Fibroblast of lung (primary cell): ENCODE results near the gene CUL1. TPM values are rescaled to one million over a fixed set of nuclear protein-coding genes. Genes with fewer than 3 reads are reported as not detected.
"Not testable (repeated sequence)": the region's sequence is repeated elsewhere in the genome, so short reads cannot be mapped to it uniquely, and the experiment has no call there.

Source experiments
- DNase-seq, 2 donors: peaks; one replicate each; pipeline versions ENCODE4 v3.0.0 to v3.0.0-alpha.2; 2010; ENCODE audit warnings: low read depth in 2 of 2
- H2AFZ ChIP-seq: 2 replicates; pipeline ENCODE4 v1.5.1; 2012; ENCODE audit warnings: low read length, control low read depth, inconsistent platforms
- H3K27ac ChIP-seq: 2 replicates; pipeline ENCODE4 v1.5.1; 2011; ENCODE audit warnings: low read length, control low read depth; ENCODE audit not compliant: insufficient read depth
- H3K27me3 ChIP-seq: 2 replicates; pipeline ENCODE4 v1.5.1; 2011; ENCODE audit warnings: mild to moderate bottlenecking, low read length; ENCODE audit not compliant: control insufficient read depth, insufficient read depth
- H3K36me3 ChIP-seq: 2 replicates; pipeline ENCODE4 v1.5.1; 2011; ENCODE audit warnings: low read length; ENCODE audit not compliant: control insufficient read depth, insufficient read depth
- H3K4me1 ChIP-seq: 2 replicates; pipeline ENCODE4 v1.5.1; 2011; ENCODE audit warnings: low read length; ENCODE audit not compliant: control insufficient read depth, insufficient read depth; ENCODE audit errors: extremely low read depth
- H3K4me2 ChIP-seq: 2 replicates; pipeline ENCODE4 v1.5.1; 2011; ENCODE audit warnings: low read length, control low read depth; ENCODE audit not compliant: insufficient read depth; ENCODE audit errors: extremely low read depth
- H3K4me3 ChIP-seq, 4 experiments: fragments of 200-600 bp in 1 of 4; sonication (generic) in 1 of 4; replicated peaks in 1 of 4; 2 replicates each; pipeline ENCODE4 v1.5.1; 2011 to 2016; ENCODE audit warnings: low read length in 4 of 4, low read depth in 3 of 4, mild to moderate bottlenecking in 3 of 4, control low read depth in 2 of 4, inconsistent platforms in 1 of 4, mixed read lengths in 1 of 4; ENCODE audit not compliant: insufficient read depth in 1 of 4; ENCODE audit errors: control extremely low read depth in 1 of 4
- H3K79me2 ChIP-seq: 2 replicates; pipeline ENCODE4 v1.5.1; 2012; ENCODE audit warnings: mild to moderate bottlenecking, low read length, inconsistent platforms; ENCODE audit not compliant: control insufficient read depth, insufficient read depth
- H3K9ac ChIP-seq: 2 replicates; pipeline ENCODE4 v1.5.1; 2011; ENCODE audit warnings: mild to moderate bottlenecking, low read length, control low read depth; ENCODE audit not compliant: insufficient read depth
- H3K9me3 ChIP-seq: 2 replicates; pipeline ENCODE4 v1.5.1; 2012; ENCODE audit warnings: low read depth, low read length; ENCODE audit not compliant: control insufficient read depth, insufficient read depth
- H4K20me1 ChIP-seq: 2 replicates; pipeline ENCODE4 v1.5.1; 2011; ENCODE audit warnings: low read length; ENCODE audit not compliant: control insufficient read depth, insufficient read depth; ENCODE audit errors: extremely low read depth
- EZH2 ChIP-seq: IDR thresholded peaks from 2 replicates; pipeline ENCODE4 v1.5.1; 2012; ENCODE audit warnings: low read length, control low read depth, mild to moderate bottlenecking; ENCODE audit errors: missing control alignments
- polyA plus RNA-seq, 2 donors: library from polyadenylated mRNA; depleted of rRNA in 1 of 2; stranded (reverse) in 1 of 2; unstranded in 1 of 2; fragments of >200 nt; gene quantifications; 2 replicates each; pipeline ENCODE4 v1.2.1, GENCODE V29; 2011 to 2012; ENCODE audit warnings: missing spikeins in 1 of 2
- total RNA-seq: library from RNA; depleted of rRNA; stranded (reverse); fragments of >200 nt; gene quantifications from 2 replicates; pipeline ENCODE4 v1.2.1, GENCODE V29; 2014
- TF ChIP-seq, protein P1 (sequence below), 2 donors: IDR thresholded peaks in 1 of 2; conservative IDR thresholded peaks in 1 of 2; 1 replicate in 1 of 2; 2 replicates in 1 of 2; pipeline ENCODE4 v1.5.1; 2011 to 2012; ENCODE audit warnings: low read length in 2 of 2, control low read depth in 1 of 2, inconsistent platforms in 1 of 2, low read depth in 1 of 2, mild to moderate bottlenecking in 1 of 2

Gene CUL1
- total and polyA plus RNA-seq, 2 donors (not counting 1 experiment from before 2014, with no cell fraction given), result 47.9 to 52.3 TPM

DNA sequence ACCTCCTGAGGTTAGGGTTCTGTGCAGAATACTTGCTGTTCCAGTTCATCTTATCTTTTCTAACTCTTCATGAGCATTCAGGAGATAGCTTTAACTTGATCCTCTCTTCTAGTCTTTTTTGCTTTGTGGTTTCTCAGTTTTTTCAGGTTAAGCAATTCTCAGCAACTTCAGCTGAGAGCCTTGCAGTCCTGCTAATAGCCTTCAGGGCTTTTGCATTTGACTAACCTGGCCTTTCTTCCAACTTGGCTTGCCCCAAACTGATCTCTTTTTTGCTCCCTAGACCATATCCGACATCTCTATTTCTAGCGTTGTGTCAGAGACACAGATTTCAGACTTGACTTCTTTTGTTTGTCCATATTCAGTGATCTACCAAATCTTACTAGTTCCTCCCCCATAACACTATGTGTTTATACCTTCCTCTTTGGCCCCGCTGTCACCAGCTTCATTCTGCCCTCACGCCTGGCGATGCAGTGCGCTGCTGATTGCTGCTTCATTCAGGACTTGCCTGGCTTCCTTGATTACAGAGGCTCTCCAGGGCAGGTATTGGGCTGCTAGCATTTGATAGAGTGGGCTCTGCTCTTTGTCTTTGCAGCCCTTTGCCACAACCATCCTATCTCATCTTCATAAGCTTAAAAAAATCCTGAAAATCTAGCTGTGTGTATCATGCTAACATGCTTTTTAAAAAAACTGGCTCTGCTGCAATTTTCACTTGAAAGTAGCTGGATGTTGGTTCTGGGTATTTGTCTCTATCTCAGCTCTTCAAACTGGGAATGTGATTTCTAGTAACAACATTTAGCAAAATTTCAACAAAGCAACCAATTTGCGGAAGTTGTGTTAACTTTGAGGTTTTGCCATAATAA is 9.6 kb downstream of the CUL1 start:
- Histone ChIP-seq H3K27me3 (no peaks in the 10 kb centered on the region), H3K4me2 (no peak overlapping the region), H3K79me2 (peaks cover 98% of the 10 kb centered on the region), H3K4me1 (no peaks in the 10 kb centered on the region), H3K9me3 (no peaks in the 10 kb centered on the region), H3K27ac (no peak overlapping the region), H2AFZ (no peak overlapping the region), H3K36me3 (no peaks in the 10 kb centered on the region), H3K4me3 (no peak overlapping the region), H4K20me1 (peaks cover 4% of the 10 kb centered on the region), H3K9ac (no peak overlapping the region)
- DNase-seq, result no peak
- no peak for TF ChIP-seq EZH2
- TF ChIP-seq, protein P1, sequence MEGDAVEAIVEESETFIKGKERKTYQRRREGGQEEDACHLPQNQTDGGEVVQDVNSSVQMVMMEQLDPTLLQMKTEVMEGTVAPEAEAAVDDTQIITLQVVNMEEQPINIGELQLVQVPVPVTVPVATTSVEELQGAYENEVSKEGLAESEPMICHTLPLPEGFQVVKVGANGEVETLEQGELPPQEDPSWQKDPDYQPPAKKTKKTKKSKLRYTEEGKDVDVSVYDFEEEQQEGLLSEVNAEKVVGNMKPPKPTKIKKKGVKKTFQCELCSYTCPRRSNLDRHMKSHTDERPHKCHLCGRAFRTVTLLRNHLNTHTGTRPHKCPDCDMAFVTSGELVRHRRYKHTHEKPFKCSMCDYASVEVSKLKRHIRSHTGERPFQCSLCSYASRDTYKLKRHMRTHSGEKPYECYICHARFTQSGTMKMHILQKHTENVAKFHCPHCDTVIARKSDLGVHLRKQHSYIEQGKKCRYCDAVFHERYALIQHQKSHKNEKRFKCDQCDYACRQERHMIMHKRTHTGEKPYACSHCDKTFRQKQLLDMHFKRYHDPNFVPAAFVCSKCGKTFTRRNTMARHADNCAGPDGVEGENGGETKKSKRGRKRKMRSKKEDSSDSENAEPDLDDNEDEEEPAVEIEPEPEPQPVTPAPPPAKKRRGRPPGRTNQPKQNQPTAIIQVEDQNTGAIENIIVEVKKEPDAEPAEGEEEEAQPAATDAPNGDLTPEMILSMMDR (conservative IDR thresholded peaks at IDR 0.05 in 1 of 2, IDR thresholded peaks at IDR 0.05 in 1 of 2; ENCODE audit: low read depth in 1 of 2, low read length in 2 of 2), result no peak

DNA sequence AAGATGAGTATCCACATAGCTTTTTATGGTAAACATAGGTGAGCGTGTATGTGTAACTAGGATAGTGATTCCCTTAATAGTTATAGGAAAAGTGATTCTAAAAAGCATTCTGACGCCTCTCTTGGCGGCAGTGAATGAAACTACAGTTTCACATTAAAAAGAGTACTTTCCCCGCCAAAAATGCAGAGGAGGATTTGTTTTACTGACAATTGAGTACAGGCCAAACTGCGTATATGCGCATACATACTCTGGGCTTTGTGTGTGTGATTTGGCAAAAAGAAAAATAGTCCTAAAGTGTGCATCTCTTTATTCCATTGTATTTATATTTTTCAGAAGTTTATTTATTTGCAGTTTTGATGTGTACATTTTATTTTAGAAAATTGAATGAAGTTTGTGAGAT is 10.3 kb downstream of the CUL1 start:
- no peak for DNase-seq
- Histone ChIP-seq H4K20me1 (peaks cover 4% of the 10 kb centered on the region), H3K4me1 (no peaks in the 10 kb centered on the region), H3K4me2 (no peak overlapping the region), H3K9ac (no peak overlapping the region), H3K79me2 (peaks cover 95% of the 10 kb centered on the region), H3K9me3 (no peaks in the 10 kb centered on the region), H3K36me3 (no peaks in the 10 kb centered on the region), H3K27me3 (no peaks in the 10 kb centered on the region), H3K4me3 (no peak overlapping the region), H3K27ac (no peak overlapping the region), H2AFZ (no peak overlapping the region)
- TF ChIP-seq, protein P1 (conservative IDR thresholded peaks at IDR 0.05 in 1 of 2, IDR thresholded peaks at IDR 0.05 in 1 of 2; ENCODE audit: low read depth in 1 of 2, low read length in 2 of 2), result no peak
- no peak for TF ChIP-seq EZH2

DNA sequence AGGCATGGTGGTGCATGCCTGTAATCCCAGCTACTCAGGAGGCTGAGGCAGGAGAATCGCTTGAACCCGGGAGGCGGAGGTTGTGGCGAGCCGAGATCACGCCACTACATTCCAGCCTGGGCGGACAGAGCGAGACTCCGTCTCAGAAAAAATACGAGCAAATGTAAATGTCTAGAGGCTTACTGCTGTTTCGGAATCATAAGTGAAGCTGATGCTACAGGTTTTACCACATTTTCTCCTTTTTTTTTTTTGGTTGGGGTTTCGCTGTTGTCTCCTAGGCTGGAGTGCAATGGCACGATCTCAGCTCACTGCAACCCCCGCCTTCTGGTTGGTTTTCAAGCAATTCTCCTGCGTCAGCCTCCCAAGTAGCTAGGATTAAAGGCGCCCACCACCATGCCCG is 11.7 kb downstream of the CUL1 start:
- H3K4me3 ChIP-seq, H3K36me3 ChIP-seq, H4K20me1 ChIP-seq, DNase-seq, H3K9me3 ChIP-seq, H3K4me2 ChIP-seq, H3K9ac ChIP-seq, H3K27me3 ChIP-seq, H2AFZ ChIP-seq, H3K4me1 ChIP-seq, H3K27ac ChIP-seq: not testable (repeated sequence)
- H3K79me2 ChIP-seq, result peaks cover 95% of the 10 kb centered on the region
